Fibroblast of mammary gland (primary cell): ENCODE results near the gene ISL1.
A peak's percentile ranks its signal among the peaks of the same experiment; 100 is the strongest.

Experiments
- DNase-seq: peaks from one replicate; pipeline ENCODE4 v3.0.0-alpha.2; 2010; ENCODE audit warnings: low read depth
- H3K4me3 ChIP-seq: 2 replicates; pipeline ENCODE4 v1.5.1; 2011; ENCODE audit warnings: low read depth, mild to moderate bottlenecking, low read length, moderate library complexity; ENCODE audit not compliant: control insufficient read depth
- CTCF ChIP-seq: conservative IDR thresholded peaks from 2 replicates; pipeline ENCODE4 v1.5.1; 2011; ENCODE audit warnings: low read depth, low read length, inconsistent platforms; ENCODE audit not compliant: control insufficient read depth, insufficient read depth

The ISL1 gene

GRCh38 chr5:51383131-51384121 is at the start of gene ISL1:
ISL1 (plus strand) TSS chr5:51383448; CDS start chr5:51383672, 224 bp downstream.
- DNase-seq: peak; percentile 67
- no peak for TF ChIP-seq CTCF
- H3K4me3 ChIP-seq: peak within 1 kb of the TSS; percentile 31

DNA sequence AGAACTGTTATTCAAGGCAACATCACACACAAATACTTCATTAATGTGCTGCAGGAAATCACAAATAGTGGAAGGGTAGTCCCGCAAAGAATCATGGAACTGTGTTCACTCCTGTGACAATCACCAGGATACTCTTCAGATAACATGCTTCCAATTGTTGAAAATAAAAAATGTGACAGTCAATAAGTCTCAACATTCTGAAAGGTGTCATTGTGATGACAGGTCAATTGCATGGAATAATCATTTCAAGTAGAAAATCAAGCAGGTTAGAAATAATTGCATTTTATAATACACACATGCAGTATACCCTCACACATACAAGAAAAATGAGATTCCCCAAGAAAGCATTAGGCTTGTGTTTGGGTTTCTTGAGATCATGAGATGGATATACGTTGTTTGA is 46.4 kb upstream of the ISL1 start:
- no peak for TF ChIP-seq CTCF
- no peak for DNase-seq

GRCh38 chr5:51345106-51345505 is 38.1 kb upstream of the ISL1 start:
- TF ChIP-seq CTCF: no peak
- no peak for DNase-seq
- H3K4me3 ChIP-seq: no peak overlapping the region

More for the DNA sequence above, 46.4 kb upstream of the ISL1 start:
- no peak overlapping the region for H3K4me3 ChIP-seq

DNA sequence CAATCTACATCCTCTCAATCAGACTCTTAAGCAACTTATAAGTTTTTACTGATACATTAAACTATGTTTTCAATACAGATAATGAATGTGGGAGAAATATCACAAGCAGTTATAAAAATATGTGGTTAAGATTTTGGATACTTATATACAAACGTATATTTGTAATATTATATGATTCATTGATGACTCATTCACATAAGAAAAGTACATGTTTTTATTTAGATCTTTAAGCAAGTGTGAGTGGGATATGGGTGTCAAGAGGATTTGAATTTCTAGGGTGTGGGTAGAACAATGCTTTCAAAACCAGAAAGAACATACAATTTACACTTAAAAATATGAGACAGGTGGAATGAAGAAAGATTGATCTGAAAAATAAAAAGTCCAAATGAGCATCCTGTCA is 36.1 kb upstream of the ISL1 start:
- TF ChIP-seq CTCF: no peak
- no peak overlapping the region for H3K4me3 ChIP-seq
- no peak for DNase-seq

GRCh38 chr5:51347704-51348103 is 35.5 kb upstream of the ISL1 start:
- DNase-seq: no peak
- no peak for TF ChIP-seq CTCF

DNA sequence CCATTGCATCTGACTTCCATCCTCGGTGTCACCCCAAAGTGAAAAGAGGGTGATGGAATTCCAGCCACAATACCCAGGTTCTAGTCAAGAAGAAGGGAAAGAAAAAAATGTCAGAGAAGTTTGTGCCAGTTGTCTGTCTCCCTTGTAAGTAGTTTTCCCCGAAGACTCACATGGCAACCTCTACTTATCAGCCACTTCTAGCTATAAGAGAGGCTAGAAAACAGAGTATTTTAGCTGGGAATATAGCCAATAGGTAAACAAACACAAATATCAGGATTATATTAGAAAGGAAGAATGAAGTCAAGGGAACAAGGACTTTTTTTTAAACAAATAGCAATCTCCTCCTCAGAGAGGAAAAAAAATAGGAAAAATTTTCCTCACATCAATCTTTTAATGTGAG is 12.2 kb upstream of the ISL1 start:
- TF ChIP-seq CTCF: no peak
- no peak for DNase-seq
- H3K4me3 ChIP-seq: no peak overlapping the region

More at GRCh38 chr5:51347704-51348103, 35.5 kb upstream of the ISL1 start:
- no peak overlapping the region for H3K4me3 ChIP-seq
